ENCODE measurements around the gene RNF14.
A peak's percentile ranks its signal among the peaks of the same experiment; 100 is the strongest.
"Not testable (repeated sequence)": the region's sequence is repeated elsewhere in the genome, so short reads cannot be mapped to it uniquely, and the experiment has no call there.

RNF14 gene, protein sequence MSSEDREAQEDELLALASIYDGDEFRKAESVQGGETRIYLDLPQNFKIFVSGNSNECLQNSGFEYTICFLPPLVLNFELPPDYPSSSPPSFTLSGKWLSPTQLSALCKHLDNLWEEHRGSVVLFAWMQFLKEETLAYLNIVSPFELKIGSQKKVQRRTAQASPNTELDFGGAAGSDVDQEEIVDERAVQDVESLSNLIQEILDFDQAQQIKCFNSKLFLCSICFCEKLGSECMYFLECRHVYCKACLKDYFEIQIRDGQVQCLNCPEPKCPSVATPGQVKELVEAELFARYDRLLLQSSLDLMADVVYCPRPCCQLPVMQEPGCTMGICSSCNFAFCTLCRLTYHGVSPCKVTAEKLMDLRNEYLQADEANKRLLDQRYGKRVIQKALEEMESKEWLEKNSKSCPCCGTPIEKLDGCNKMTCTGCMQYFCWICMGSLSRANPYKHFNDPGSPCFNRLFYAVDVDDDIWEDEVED

DNA sequence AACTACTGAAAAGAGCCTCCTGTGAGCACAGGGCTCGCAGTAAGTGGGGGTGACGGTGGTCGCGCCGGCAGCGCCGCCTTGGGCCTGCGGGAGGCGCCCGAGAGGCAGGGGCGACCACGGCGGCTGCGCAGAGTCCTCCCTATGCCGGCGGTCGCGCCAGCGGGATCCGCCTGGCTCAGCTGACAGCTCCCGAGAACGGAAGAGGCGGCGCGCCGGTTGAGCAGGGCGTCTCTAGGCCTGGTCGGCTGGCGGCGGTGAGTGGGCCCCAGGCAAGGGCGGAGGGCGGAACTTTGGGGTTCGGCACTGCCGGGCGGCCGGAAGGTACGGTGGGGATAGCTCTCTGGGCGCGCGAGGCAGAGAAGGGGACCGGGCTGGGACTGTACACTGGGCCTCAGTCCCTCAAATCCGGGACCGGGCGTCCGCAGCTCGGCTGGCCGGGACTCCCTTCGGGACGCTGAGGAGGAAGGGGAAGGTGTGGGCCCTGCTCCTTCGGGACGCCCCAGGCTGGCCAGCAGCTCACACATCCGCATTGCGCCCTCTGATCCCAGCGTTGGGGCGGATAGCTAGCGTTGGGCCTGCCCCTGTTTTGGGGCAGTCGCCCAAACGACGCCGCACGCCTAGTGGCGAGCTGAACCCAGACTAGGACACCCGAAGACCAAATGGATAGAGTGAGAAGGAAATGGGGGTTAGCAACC, at the start of gene RNF14:
Gene RNF14 (plus strand): TSS at position 192 of the 695 bp plus-strand sequence. CDS start 4,484 bp downstream, outside the sequence.
- DNase-seq: peak; percentile 89

DNA sequence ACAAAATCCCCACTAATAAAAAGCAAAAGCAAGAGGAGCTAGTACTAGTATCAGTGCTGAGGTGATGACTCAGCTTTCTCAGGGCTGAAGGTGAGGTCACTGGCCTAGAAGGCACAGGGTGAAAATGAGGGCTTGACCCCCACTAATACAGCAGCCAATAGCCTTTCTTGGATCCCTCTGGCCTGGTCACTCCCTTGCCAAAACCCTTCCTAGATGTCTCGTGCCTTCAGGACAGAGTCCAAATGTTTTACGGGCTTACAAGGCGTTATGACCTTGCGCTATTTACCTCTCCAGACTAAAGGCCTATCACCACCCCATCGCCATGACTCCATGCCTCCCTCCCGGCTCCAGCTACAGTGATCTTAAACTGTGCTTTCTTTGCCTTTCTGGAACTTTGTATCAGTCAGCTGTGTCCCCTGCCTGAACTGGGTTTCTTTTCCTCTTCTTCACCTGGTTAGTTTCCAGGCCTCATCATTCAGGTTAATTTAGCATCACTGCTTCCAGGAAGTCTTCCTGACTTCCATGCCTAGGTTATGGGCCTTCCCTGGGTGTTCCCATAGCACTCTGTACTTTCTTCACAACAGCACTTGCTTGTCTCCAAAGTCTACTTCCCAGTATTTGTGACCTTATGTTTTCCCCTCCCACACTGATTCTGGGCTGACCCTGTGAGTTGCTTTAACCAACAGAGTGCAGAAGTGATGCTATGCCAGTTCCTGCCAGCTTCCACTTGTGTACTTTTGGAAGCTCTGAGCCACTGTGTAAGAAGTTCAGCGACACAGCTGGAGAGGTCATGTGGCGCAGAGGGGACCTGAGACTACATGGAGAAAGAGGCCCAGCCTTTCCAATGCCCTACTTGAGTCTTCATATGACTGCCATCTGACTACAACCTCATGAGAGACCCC, 49.4 kb upstream of the RNF14 start:
- DNase-seq: no peak

DNA sequence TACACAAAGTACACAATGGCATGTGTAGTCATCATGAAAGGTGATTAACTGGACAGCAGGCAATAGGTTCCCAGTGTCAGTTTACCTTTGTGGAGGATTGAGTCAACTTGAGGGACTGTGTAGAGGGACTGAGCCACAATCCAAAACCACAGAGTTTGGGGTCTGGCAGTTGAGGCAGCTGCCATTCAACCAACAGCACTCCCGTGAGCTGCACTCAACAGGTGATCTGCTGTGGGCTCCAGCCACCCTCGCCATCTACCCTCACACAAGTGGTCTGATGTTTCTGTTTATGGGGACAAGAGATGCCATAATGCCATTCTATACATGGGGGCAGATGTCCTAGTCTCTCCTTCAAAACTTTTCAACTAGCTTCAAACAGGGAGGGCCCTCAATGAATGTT, 48.1 kb upstream of the RNF14 start:
- no peak for DNase-seq

DNA sequence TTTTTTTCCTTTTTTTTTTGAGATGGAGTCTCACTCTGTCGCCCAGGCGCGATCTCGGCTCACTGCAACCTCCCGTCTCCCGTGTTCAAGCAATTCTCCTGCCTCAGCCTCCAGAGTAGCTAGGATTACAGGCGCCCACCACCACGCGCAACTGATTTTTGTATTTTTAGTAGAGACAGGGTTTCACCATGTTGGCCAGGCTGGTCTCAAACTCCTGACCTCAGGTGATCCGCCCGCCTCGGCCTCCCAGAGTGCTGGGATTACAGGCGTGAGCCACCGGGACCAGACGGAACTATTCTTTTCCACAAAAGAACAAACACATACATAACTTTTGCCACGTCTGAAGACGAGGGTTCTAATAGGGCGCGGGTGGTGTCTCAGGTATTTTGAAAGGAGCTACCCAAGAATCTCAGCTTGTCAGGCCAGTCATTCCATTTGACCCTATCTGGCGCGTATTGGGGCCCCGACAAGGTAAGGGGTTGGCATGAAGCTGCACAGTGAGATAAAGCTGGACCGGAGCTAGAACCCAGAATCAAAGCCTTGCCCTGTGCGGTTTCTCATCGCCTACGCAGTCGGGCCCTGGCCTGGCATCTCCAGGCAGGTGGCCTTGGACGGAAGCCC, 46.0 kb upstream of the RNF14 start:
- not testable (repeated sequence) for DNase-seq

DNA sequence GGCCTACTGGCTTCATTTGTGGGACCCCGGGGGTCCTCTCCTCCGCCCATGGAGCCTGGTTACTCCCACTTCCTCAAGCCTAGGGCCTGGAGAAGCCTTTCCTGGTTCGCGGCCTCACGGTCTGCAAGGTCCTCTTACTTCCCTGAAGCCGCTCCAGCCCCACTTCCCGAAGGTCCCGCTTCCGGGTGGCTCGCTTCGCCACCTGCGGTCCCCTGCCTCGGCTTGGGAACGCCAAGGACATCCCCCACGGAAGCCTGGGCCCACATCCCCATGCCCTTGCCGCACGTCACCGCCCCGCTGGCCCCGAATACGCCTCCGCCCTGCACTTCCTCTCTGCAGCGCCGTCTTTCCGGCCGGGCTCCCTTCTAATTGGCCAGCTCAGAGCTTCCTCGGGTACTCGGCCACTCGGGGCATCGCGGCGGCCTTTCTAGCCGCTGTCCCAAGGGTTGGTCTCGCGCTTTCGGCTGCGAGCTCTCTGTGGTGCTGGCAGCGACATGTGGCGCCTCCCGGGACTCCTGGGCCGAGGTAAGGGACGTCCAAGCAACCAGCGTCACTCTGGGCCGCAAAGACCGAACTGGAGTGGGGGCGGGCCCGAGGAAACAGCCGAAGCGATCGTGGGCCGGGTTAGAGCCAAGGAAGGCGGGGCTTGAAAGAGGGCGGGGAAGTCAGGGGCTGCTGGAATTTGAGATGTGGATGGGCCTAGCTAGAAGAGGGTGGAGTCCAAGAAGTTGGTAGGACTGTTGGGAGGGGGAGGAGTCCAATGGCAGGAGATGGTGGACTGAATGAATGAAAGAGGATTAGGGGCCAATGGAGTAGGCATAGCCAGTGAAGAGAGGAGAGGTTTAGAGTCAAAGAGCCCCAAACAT, 45.2 kb upstream of the RNF14 start, which contains the start of gene DELE1:
Gene DELE1 (plus strand): TSS at position 424 of the 866 bp plus-strand sequence. CDS start 71 bp downstream, at position 495.
- DNase-seq: peak; percentile 97

DNA sequence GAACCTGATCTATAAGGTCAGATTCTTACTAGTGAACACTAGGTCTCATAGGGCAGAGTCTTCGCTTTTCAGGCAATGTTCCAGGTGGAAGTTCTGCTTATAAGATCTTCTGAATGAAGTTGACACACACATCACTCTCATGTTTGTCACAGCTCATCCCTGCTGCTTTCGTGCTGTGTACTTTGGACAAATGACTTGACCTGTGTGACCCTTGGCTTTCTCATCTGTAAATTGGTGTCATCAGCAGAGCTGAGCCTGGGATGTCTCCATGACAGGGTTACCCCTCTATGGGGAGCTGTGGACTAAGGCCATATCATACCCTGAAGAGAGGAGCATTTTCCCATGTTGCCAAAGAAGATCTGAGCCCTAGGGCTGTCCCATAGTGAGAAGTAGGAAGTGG, 42.5 kb upstream of the RNF14 start:
- no peak for DNase-seq

DNA sequence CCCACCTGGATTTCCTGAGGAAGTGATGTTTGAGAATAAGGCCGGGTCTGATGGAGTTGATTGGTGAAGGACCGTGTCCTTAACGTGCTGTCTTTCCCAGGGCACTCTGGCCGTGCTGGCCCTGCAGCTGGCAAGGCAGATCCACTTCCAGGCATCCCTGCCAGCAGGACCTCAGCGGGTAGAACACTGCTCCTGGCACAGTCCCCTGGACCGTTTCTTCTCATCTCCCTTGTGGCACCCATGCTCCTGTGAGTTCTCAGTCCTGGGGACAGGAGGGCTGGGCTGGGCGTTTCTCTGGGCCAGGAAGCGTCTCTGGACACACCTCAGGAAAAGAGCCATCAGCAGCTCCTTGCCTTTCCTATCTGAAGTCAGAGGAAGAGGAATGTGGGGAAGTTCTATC, 40.9 kb upstream of the RNF14 start:
- no peak for DNase-seq

DNA sequence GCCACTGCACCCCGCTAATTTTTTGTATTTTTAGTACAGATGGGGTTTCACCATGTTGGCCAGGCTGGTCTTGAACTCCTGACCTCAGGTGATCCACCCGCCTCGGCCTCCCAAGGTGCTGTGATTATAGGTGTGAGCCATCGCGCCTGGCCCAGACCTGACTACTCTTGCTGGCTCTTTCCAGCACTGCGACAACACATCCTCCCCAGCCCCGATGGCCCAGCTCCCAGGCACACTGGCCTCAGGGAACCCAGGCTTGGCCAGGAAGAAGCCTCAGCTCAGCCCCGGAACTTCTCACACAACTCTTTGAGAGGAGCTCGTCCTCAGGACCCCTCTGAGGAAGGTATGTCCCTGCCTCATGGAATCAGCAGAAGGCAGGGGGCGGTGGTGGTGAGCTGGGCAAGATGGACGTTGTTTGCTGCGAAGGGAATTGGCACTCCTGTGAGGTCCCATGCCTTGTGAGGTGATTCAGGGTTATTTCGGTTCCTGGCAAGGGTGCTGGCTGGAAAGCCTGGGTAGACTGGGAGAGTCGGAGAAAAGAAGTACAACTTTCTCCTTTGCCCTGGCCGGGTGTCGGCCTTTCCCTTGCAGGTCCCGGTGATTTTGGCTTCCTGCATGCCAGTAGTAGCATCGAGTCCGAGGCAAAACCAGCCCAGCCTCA, 39.4 kb upstream of the RNF14 start:
- DNase-seq: no peak

DNA sequence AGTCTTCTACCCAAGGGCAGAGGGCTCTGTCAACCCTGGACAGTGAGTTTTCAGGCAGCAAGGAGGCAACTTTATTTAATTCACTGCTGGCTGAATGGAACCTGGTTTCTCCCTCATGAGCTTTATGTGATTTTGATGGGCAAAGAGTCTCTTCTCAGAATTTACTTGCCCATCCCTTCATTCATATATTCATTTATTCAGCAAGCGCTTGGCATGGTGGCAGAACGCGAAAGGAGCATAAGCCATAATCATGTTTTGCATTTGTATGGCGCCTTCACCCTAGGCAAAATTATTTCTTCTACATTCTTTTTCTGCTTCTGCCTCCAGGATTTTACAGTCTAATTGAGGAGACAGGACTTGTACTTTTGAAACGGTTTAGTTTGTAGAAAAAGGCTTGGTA, 37.2 kb upstream of the RNF14 start:
- no peak for DNase-seq

DNA sequence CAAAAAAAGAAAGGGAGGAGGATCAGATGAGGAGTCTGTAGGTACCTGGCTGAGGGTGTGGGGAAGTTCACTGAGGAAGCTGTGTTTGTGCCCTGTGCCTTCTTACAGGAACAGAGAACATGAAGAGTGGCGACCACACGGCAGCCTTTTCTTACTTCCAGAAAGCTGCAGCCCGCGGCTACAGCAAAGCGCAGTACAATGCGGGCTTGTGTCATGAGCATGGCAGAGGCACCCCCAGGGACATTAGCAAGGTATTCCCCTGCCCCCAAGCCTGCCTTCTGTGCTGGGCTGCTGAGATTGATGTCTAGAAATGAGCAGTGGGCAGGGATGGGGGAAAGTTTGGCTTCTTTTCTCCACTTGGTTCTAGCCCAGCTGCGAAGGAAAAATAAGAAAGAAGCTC, 35.8 kb upstream of the RNF14 start:
- DNase-seq: no peak

DNA sequence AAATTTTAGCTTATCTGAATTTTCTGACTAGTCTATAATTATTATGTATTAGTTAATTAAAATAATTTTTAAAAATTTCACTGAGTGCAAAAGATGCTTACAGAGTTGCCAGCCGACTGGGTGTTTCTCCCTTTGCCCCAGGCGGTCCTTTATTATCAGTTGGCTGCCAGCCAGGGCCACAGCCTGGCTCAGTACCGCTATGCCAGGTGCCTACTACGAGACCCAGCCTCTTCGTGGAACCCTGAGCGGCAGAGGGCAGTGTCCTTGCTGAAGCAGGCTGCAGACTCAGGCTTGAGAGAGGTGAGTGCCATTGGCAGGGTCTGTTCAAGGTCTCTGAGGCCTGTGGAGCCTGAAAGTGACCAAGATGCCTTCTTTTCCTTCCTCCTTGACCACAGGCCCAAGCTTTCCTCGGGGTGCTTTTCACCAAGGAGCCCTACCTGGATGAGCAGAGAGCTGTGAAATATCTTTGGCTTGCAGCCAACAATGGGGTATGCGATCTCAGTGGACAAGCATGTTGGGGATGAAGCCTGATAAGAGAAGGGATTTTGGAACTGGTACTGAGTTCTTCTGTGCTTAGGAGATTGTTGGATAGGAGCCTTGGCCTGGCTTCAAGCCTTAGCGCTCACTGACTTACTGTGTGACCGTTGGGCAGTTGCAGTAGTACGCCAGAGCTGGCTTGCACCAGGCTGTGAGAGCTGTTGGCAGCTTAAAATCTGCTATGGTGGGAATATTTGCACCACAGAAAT, 34.6 kb upstream of the RNF14 start:
- DNase-seq: peak; percentile 24

DNA sequence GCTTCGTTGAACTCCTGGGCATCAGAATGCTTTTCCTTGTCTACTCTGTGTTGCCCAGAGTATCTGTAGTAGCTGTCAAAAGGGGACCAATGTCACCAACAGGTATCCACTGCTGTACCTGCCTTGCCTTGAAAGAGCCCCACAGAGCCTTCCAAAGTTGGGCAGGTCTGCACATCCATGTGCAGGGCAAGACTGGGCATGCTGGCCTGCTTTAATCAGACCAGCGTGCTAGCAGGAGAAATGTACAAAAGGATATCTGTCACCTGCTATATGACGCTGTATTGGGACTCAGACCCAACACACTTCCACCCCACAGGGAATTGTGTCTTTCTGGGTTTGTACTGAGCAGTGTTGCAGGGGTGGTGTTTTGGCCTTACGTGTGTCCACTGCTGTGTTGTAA, 33.4 kb upstream of the RNF14 start:
- DNase-seq: no peak

DNA sequence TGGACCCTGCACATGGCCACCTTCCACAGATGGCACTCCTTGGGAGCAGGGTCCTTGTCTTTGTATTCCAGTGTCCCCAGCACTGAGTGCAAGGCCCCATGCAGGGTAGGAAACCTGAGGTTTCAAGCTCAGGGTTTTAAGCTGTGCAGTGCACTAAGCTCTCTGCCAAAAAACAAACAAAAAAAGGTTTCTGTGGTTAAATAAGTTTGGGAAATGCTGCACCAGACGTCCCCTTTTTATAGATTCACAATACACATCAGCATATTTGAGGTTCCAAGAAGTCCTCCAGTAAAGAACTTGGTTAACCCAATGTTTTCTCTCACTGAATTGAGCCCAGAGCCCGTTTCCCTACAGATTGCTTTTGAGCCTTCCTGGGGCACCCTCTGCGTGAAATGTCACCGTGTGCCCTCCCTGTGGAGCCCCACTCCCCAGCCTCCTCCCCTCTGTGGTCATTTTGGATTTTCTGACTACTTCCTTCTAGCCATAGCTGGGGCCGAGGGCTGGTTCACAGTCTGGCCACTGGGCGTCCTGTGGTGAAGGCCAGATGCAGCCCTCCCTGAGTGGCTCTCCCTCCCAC, 28.1 kb upstream of the RNF14 start:
- DNase-seq: no peak

DNA sequence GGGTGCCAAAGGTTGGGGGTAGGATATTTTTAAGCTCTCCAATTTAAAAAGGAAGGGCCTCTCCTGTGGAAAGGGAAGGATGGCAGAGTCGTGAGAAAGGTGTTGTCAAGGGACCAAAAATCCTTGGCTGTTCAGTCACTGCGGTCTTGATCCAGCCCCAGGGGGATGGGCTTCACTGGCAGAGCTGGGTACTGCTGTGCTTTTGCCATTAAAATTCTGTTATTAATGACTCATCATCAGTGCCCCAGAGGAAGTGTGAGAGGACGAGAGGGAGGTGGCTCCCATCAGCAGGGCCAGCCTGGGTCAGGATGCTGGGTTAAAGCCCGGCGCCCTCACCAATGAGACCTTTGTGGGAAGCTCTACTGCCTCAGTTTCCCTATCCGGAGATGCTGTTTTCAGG, 27.6 kb upstream of the RNF14 start:
- no peak for DNase-seq

DNA sequence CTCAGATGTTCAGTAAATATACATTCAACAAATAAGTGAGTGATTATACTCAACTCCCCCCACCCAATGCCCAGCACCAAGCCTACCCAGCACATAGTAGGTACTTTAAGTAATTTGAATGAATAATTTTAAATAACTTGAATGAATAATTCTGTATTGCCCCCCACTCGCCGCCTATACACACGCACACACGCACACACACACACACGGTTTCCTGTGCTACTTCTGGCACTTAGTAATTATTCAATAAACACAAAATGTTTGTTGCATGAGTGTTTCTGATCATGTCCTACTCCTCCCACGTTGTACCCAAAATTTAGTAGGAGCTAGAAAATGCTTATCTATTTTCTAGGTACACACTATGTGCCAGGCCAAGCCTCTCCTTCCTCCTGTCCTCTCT, 27.1 kb upstream of the RNF14 start:
- no peak for DNase-seq

DNA sequence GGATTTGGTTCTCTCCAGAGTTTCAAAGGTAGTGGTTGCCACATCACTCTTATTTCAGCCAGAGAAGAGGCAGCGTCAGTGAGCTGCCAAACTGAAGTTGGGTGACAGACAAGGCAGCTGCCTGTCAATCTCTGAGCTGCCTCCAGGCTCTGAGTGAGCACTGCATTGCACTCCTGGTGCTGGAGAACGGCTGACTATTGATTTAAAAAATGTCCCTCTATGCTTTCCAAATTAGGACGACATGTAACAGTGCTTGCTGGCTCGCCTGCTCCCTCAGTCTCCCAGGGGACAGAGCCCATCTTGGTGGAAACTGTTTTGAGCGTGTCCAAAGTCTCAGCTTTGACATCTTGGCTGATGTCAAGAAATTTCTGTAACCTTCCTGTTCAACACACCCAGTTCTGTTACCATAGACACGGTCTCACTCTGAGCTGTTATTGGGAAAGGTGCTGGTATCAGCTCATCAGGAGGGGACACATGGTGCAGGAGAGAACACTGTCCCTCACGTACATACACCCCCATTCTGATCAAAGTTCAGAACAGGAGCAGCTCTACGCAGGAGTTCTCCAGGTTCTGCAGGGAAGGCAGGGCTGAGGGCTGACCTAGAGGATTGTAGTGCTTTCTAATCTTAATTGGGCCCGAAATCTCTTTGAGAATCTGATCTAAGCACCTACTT, 26.6 kb upstream of the RNF14 start:
- DNase-seq: no peak

DNA sequence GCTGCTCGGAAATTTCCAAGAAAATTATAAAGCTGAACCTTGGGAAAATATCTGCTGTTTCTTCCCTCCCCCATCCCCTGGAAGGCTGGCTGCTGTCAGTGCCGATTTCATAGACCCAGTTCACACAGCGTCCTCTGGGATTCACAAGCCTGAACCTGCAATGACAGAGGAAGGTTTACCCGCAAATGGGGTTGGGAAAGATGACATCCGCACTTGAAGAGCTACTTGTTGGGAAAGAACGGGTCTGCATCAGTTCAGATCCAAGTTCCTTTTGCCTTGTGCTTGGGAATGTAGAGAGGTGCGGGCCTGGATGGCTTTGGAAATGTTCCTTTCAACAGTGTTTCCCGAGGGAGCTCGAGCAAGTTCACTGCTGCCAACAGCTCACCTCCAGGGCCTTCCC, 24.8 kb upstream of the RNF14 start:
- no peak for DNase-seq

DNA sequence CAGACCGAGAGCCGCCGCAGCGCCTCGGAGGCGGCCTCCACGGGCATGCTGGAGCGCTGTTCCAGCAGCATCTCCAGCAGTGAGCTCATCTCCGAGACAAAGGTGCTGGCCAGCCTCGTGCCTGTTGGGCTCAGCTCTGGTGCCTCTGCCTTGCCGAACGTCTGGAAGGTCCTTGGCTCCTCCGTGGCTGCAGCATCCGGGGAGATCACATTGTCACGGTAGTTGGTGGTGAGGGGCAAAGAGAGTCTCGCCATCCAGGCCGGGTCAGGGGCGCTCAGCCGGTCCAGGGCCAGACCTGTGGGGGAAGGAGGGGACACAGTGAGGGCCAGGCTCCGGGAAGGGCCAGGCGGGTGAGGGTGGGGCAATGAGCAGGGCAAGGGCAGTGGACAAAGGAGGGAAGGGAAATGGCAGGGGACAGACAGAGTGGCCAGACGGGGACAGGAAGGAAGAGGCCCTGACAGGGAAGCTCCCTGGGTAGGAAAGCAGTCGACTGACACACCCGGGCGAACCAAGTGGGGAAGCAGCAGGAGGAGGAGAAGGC, 23.3 kb upstream of the RNF14 start:
- no peak for DNase-seq

DNA sequence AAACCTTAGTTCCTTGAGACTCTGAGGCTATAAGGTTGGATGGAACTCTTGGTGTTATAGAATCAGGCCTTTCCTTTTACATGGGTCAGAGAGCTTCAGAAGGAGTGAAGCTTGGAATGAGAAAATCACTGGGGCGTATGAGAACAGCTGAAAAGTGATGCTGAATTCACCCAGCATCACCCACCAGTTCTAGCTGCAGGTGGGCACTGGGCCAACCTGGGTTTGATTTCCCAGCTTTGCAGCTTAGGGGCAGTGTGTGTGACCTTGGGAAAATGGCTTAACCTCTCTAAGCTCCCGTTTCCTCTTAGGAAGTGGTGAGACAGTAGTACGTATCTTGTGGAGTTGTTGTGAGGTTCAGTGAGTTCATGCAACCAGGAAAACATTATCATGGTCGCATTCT, 21.6 kb upstream of the RNF14 start:
- DNase-seq: no peak

Data from NCI-H774 (cell line).